Measurements from ENCODE around the gene C8A. TPM values are rescaled to one million over a fixed set of nuclear protein-coding genes. Genes with fewer than 3 reads are reported as not detected.

The C8A gene
- total RNA-seq, 2 experiments from 2014 or later = not detected

- Mint-ChIP-seq H3K9me3 (no peaks in the 10 kb centered on the region), H3K27me3 (peaks cover 19% of the 10 kb centered on the region), H3K36me3 (ENCODE audit: low read depth) (no peaks in the 10 kb centered on the region), H3K4me1 (ENCODE audit: low read depth) (no peaks in the 10 kb centered on the region), H3K27ac (no peak overlapping the region), H3K4me3 (no peak overlapping the region)
- ChIA-PET CTCF (no interaction called here), POLR2A (no interaction called here)
- DNase-seq (no peak), ATAC-seq (ENCODE audit: poor library complexity) (no peak)
- Histone ChIP-seq H3K36me3 (ENCODE audit: insufficient read depth, low read length) (no peaks in the 10 kb centered on the region), H3K27ac (ENCODE audit: low read depth in 1 of 2, low read length in 2 of 2) (no peak overlapping the region), H3K4me3 (ENCODE audit: low read length) (no peak overlapping the region), H3K4me1 (ENCODE audit: insufficient read depth, low read length) (no peaks in the 10 kb centered on the region), H3K27me3 (ENCODE audit: control insufficient read depth in 1 of 2, insufficient read depth in 2 of 2, low read length in 2 of 2) (no peaks in the 10 kb centered on the region), H3K9me3 (ENCODE audit: control insufficient read depth in 1 of 2, insufficient read depth in 1 of 2, low read length in 2 of 2) (no peaks in the 10 kb centered on the region)
- intact Hi-C loops (cut with DNase I, micrococcal nuclease) = loop anchor here in 1 of 2 experiments (10.0 kb wide), 1 partner anchor 57 kb away; no protein-coding TSS in a partner anchor
- TF ChIP-seq, protein P1, sequence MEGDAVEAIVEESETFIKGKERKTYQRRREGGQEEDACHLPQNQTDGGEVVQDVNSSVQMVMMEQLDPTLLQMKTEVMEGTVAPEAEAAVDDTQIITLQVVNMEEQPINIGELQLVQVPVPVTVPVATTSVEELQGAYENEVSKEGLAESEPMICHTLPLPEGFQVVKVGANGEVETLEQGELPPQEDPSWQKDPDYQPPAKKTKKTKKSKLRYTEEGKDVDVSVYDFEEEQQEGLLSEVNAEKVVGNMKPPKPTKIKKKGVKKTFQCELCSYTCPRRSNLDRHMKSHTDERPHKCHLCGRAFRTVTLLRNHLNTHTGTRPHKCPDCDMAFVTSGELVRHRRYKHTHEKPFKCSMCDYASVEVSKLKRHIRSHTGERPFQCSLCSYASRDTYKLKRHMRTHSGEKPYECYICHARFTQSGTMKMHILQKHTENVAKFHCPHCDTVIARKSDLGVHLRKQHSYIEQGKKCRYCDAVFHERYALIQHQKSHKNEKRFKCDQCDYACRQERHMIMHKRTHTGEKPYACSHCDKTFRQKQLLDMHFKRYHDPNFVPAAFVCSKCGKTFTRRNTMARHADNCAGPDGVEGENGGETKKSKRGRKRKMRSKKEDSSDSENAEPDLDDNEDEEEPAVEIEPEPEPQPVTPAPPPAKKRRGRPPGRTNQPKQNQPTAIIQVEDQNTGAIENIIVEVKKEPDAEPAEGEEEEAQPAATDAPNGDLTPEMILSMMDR (IDR thresholded peaks at IDR 0.05) = no peak
Measured at GRCh38 chr1:56867491-56867890, 12.9 kb downstream of the C8A start.

DNA sequence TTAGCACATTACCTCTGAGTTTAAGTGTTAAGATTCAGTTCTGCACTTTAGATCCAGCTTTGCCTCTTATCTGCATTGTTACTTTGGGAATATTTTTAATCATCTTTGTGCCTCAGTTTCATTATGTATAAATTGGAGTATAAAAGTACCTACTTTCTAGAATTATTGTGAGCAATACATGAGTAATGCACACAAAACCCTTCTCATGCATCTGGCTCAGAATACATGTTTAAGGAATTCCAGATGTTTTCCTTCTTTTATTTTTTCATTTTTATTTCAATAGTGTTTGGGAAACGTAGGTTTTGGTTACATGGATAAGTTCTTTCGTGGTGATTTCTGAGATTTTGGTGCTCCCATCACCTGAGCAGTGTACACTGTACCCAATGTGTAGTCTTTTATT lies 14.2 kb downstream of the C8A start:
- DNase-seq (no peak), ATAC-seq (ENCODE audit: poor library complexity) (no peak)
- Histone ChIP-seq H3K27ac (ENCODE audit: low read depth in 1 of 2, low read length in 2 of 2) (no peak overlapping the region), H3K27me3 (ENCODE audit: control insufficient read depth in 1 of 2, insufficient read depth in 2 of 2, low read length in 2 of 2) (no peaks in the 10 kb centered on the region), H3K4me1 (ENCODE audit: insufficient read depth, low read length) (no peaks in the 10 kb centered on the region), H3K36me3 (ENCODE audit: insufficient read depth, low read length) (no peaks in the 10 kb centered on the region), H3K4me3 (ENCODE audit: low read length) (no peak overlapping the region), H3K9me3 (ENCODE audit: control insufficient read depth in 1 of 2, insufficient read depth in 1 of 2, low read length in 2 of 2) (no peaks in the 10 kb centered on the region)
- Mint-ChIP-seq H3K9me3 (no peaks in the 10 kb centered on the region), H3K4me3 (no peak overlapping the region), H3K36me3 (ENCODE audit: low read depth) (no peaks in the 10 kb centered on the region), H3K27me3 (peaks cover 22% of the 10 kb centered on the region), H3K4me1 (ENCODE audit: low read depth) (no peaks in the 10 kb centered on the region), H3K27ac (no peak overlapping the region)
- intact Hi-C loops (cut with DNase I, micrococcal nuclease) = loop anchor here in 1 of 2 experiments (10.0 kb wide), 1 partner anchor 56 kb away; no protein-coding TSS in a partner anchor
- ChIA-PET CTCF (no interaction called here), POLR2A (no interaction called here)
- TF ChIP-seq, protein P1 (IDR thresholded peaks at IDR 0.05) = no peak

- Mint-ChIP-seq H3K27me3 (peaks cover 18% of the 10 kb centered on the region), H3K27ac (no peak overlapping the region), H3K4me3 (no peak overlapping the region), H3K36me3 (ENCODE audit: low read depth) (no peaks in the 10 kb centered on the region), H3K9me3 (no peaks in the 10 kb centered on the region), H3K4me1 (ENCODE audit: low read depth) (no peaks in the 10 kb centered on the region)
- Histone ChIP-seq H3K27ac (ENCODE audit: low read depth in 1 of 2, low read length in 2 of 2) (no peak overlapping the region), H3K4me3 (ENCODE audit: low read length) (no peak overlapping the region), H3K36me3 (ENCODE audit: insufficient read depth, low read length) (no peaks in the 10 kb centered on the region), H3K9me3 (ENCODE audit: control insufficient read depth in 1 of 2, insufficient read depth in 1 of 2, low read length in 2 of 2) (no peaks in the 10 kb centered on the region), H3K27me3 (ENCODE audit: control insufficient read depth in 1 of 2, insufficient read depth in 2 of 2, low read length in 2 of 2) (no peaks in the 10 kb centered on the region), H3K4me1 (ENCODE audit: insufficient read depth, low read length) (no peaks in the 10 kb centered on the region)
- TF ChIP-seq, protein P1 (IDR thresholded peaks at IDR 0.05) = no peak
- CTCF ChIA-PET = no interaction called here
- DNase-seq = no peak
- no peak for ATAC-seq (ENCODE audit: poor library complexity)
- POLR2A ChIA-PET = no interaction called here
- intact Hi-C loops (cut with DNase I, micrococcal nuclease) = no loop called here
Measured at GRCh38 chr1:56872597-56872996, 18.0 kb downstream of the C8A start.

All from CD4-positive, alpha-beta T cell (primary cell).